Ishikawa (cell line): ENCODE data around the gene FAM131C.

Experiments used
- CEBPB ChIP-seq: IDR thresholded peaks from 2 replicates; pipeline ENCODE4 v1.6.1; 2012
- CREB1 ChIP-seq: IDR thresholded peaks from 2 replicates; pipeline ENCODE4 v1.6.1; 2012; ENCODE audit warnings: low read depth
- NFIC ChIP-seq: IDR thresholded peaks from 2 replicates; pipeline ENCODE4 v1.6.1; 2012
- REST ChIP-seq: IDR thresholded peaks from 2 replicates; pipeline ENCODE4 v1.6.1; 2012; ENCODE audit warnings: low read depth, mild to moderate bottlenecking

- TF ChIP-seq REST (no peak), CREB1 (no peak), NFIC (no peak), CEBPB (no peak)
Measured at GRCh38 chr1:16011936-16012589, 61.4 kb downstream of the FAM131C start.
